IMR-90 (cell line): ENCODE results near the gene RNF213. TPM values are rescaled to one million over a fixed set of nuclear protein-coding genes. Genes with fewer than 3 reads are reported as not detected.

ENCODE experiments used
- ATAC-seq: fragments of 200-7000 bp; cut with Tn5 transposase; 2 replicates; pipeline ENCODE4 v1.9.1; 2020; ENCODE audit warnings: low read depth, mild to moderate bottlenecking, moderate library complexity
- BruUV-seq: library from RNA; stranded (reverse); fragments of 400-500 nt; replicated peaks from 2 replicates; lab custom pipeline; 2021; lab: Mats Ljungman, UMichigan
- CTCF ChIA-PET: fragments of 300-600 bp; formaldehyde crosslinking; extraction: SDS; loops from one replicate; lab custom pipeline; 2021; ENCODE audit warnings: antibody characterized with exemption; lab: Yijun Ruan, JAX
- POLR2A ChIA-PET: fragments of 300-600 bp; sonication (Branson Sonifier 250); formaldehyde crosslinking; loops from one replicate; lab custom pipeline; 2022; ENCODE audit warnings: antibody characterized with exemption; ENCODE audit not compliant: unreplicated experiment; lab: Charles Lee
- DNase-seq: peaks from one replicate; pipeline ENCODE4 v3.0.0; 2013
- H2AFZ ChIP-seq: replicated peaks from 2 replicates; pipeline ENCODE3; 2013; ENCODE audit warnings: low read length, mild to moderate bottlenecking; ENCODE audit not compliant: poor library complexity
- H2AK5ac ChIP-seq: 2 replicates; pipeline ENCODE4 v1.6.1; 2013; ENCODE audit warnings: low read depth, low read length, inconsistent platforms
- H2AK9ac ChIP-seq: replicated peaks from 2 replicates; pipeline ENCODE3; 2013; ENCODE audit warnings: mild to moderate bottlenecking, low read depth, low read length, moderate library complexity; ENCODE audit not compliant: poor library complexity
- H2BK120ac ChIP-seq: 2 replicates; pipeline ENCODE4 v1.6.1; 2013; ENCODE audit warnings: low read depth, low read length, inconsistent platforms
- H2BK15ac ChIP-seq: 3 replicates; pipeline ENCODE4 v1.6.1; 2013; ENCODE audit warnings: low read depth, low read length, inconsistent platforms
- H2BK20ac ChIP-seq: 2 replicates; pipeline ENCODE4 v1.6.1; 2013; ENCODE audit warnings: low read depth, mild to moderate bottlenecking, inconsistent platforms, low read length, moderate library complexity
- H2BK5ac ChIP-seq: 2 replicates; pipeline ENCODE4 v1.6.1; 2013; ENCODE audit warnings: mild to moderate bottlenecking, low read depth, low read length, inconsistent platforms; ENCODE audit not compliant: poor library complexity, severe bottlenecking
- H3K14ac ChIP-seq: replicated peaks from 2 replicates; pipeline ENCODE4 v1.6.1; 2013; ENCODE audit warnings: low read depth, low read length, inconsistent platforms
- H3K18ac ChIP-seq: 2 replicates; pipeline ENCODE4 v1.6.1; 2013; ENCODE audit warnings: low read depth, low read length, control low read depth
- H3K23ac ChIP-seq: 2 replicates; pipeline ENCODE4 v1.6.1; 2013; ENCODE audit warnings: low read depth, low read length, inconsistent platforms
- H3K27ac ChIP-seq: 2 replicates; pipeline ENCODE4 v1.5.1; 2013; ENCODE audit warnings: mild to moderate bottlenecking, control low read depth, low read length; ENCODE audit not compliant: insufficient read depth
- H3K27me3 ChIP-seq: 2 replicates; pipeline ENCODE4 v1.6.1; 2013; ENCODE audit warnings: low read length; ENCODE audit not compliant: control insufficient read depth, insufficient read depth
- H3K36me3 ChIP-seq: 2 replicates; pipeline ENCODE4 v1.6.1; 2013; ENCODE audit warnings: low read length, mixed read lengths; ENCODE audit not compliant: control insufficient read depth, insufficient read depth
- H3K4ac ChIP-seq: 2 replicates; pipeline ENCODE4 v1.6.1; 2013; ENCODE audit warnings: low read depth, low read length, inconsistent platforms
- H3K4me1 ChIP-seq: 2 replicates; pipeline ENCODE4 v1.6.1; 2013; ENCODE audit warnings: low read length, mixed read lengths; ENCODE audit not compliant: control insufficient read depth, insufficient read depth
- H3K4me2 ChIP-seq: 2 replicates; pipeline ENCODE4 v1.6.1; 2013; ENCODE audit warnings: low read depth, mild to moderate bottlenecking, control low read depth, low read length, moderate library complexity
- H3K4me3 ChIP-seq: 2 replicates; pipeline ENCODE4 v1.5.1; 2013; ENCODE audit warnings: low read depth, mild to moderate bottlenecking, control low read depth, low read length, moderate library complexity; ENCODE audit not compliant: insufficient read depth
- H3K56ac ChIP-seq: 2 replicates; pipeline ENCODE4 v1.6.1; 2013; ENCODE audit warnings: low read length, inconsistent platforms; ENCODE audit not compliant: insufficient read depth; ENCODE audit errors: extremely low read depth
- H3K79me1 ChIP-seq, 2 experiments: 2 replicates each; pipeline ENCODE4 v1.6.1; 2013; ENCODE audit warnings: low read length in 2 of 2, inconsistent platforms in 1 of 2, low read depth in 1 of 2
- H3K9ac ChIP-seq: 2 replicates; pipeline ENCODE4 v1.6.1; 2013; ENCODE audit warnings: low read depth, low read length, control low read depth
- H3K9me1 ChIP-seq: 2 replicates; pipeline ENCODE4 v1.6.1; 2013; ENCODE audit warnings: low read length, inconsistent platforms; ENCODE audit not compliant: insufficient read depth
- H3K9me3 ChIP-seq: 2 replicates; pipeline ENCODE4 v1.6.1; 2013; ENCODE audit warnings: low read length; ENCODE audit not compliant: control insufficient read depth, insufficient read depth
- H4K20me1 ChIP-seq: 2 replicates; pipeline ENCODE4 v1.6.1; 2013; ENCODE audit warnings: low read length, inconsistent platforms; ENCODE audit not compliant: insufficient read depth
- H4K5ac ChIP-seq: 2 replicates; pipeline ENCODE4 v1.6.1; 2013; ENCODE audit warnings: mild to moderate bottlenecking, low read depth, low read length, control low read depth
- H4K8ac ChIP-seq, 2 experiments: 2 replicates each; pipeline ENCODE4 v1.6.1; 2013; ENCODE audit warnings: low read depth in 2 of 2, low read length in 2 of 2, control low read depth in 1 of 2, inconsistent platforms in 1 of 2
- H4K91ac ChIP-seq: 2 replicates; pipeline ENCODE4 v1.6.1; 2013; ENCODE audit warnings: low read depth, low read length, inconsistent platforms; ENCODE audit not compliant: insufficient read depth
- CEBPB ChIP-seq: IDR thresholded peaks from 2 replicates; pipeline ENCODE4 v1.6.1; 2012; ENCODE audit warnings: low read depth, low read length, improper control_type of control experiment
- CTCF ChIP-seq: conservative IDR thresholded peaks from 2 replicates; pipeline ENCODE4 v1.5.1; 2012; ENCODE audit warnings: mild to moderate bottlenecking, low read depth, low read length, improper control_type of control experiment
- FOS ChIP-seq: fragments of 150-350 bp; IDR thresholded peaks from 2 replicates; pipeline ENCODE4 v1.6.1; 2016; ENCODE audit warnings: low read depth, low read length
- MAZ ChIP-seq: IDR thresholded peaks from 2 replicates; pipeline ENCODE4 v1.6.1; 2012; ENCODE audit warnings: low read depth, mild to moderate bottlenecking, low read length, improper control_type of control experiment, moderate library complexity, borderline replicate concordance
- RAD21 ChIP-seq: IDR thresholded peaks from 2 replicates; pipeline ENCODE4 v1.6.1; 2012; ENCODE audit warnings: low read length, improper control_type of control experiment
- SMC3 ChIP-seq: fragments of 150-350 bp; IDR thresholded peaks from 2 replicates; pipeline ENCODE4 v1.6.1; 2016; ENCODE audit warnings: low read depth, mild to moderate bottlenecking, antibody characterized with exemption, low read length, moderate library complexity
- USF2 ChIP-seq: fragments of 150-350 bp; IDR thresholded peaks from 2 replicates; pipeline ENCODE4 v1.6.1; 2017; ENCODE audit warnings: mild to moderate bottlenecking, antibody characterized with exemption, low read length, low read depth
- WGBS, 2 experiments: methylation state at CpG; one replicate each; pipeline versions ENCODE4 v1.1.5 to v1.1.7; 2013; ENCODE audit warnings: missing lambda C conversion rate in 2 of 2; ENCODE audit not compliant: insufficient read length in 1 of 2; ENCODE audit errors: extremely low coverage in 2 of 2; 5-methylcytosine and 5-hydroxymethylcytosine counted together
- dilution Hi-C: fragments of 300-500 bp; cut with HindIII; formaldehyde crosslinking; loops from one replicate; pipeline ENCODE4 v1.14.3; 2018; ENCODE audit warnings: low sequenced_read_pairs; ENCODE audit not compliant: unreplicated experiment
- in situ Hi-C: fragments of 300-500 bp; cut with MboI; formaldehyde crosslinking; loops from 3 replicates; pipeline ENCODE4 v1.14.3; 2019; ENCODE audit warnings: low sequenced_read_pairs, inconsistent platforms, mixed read lengths
- intact Hi-C: fragments of 100-400 bp; cut with micrococcal nuclease; formaldehyde crosslinking; loops from 2 replicates; pipeline ENCODE4 v1.10.0; 2022
- polyA plus RNA-seq, 3 experiments: library from polyadenylated mRNA; depleted of rRNA; stranded (reverse); fragments of >200 nt; gene quantifications; 2 replicates each; pipeline ENCODE4 v1.2.3, GENCODE V29; 2012; ENCODE audit warnings: low replicate concordance in 1 of 3
- total RNA-seq: library from RNA; depleted of rRNA; stranded (reverse); fragments of >200 nt; gene quantifications from 2 replicates; pipeline ENCODE4 v1.2.3, GENCODE V29; 2012

The RNF213 gene
- total and polyA plus RNA-seq, 2 of the 4 experiments (the other 2 are of a cell fraction): 23.4 to 36.0 TPM

GRCh38 chr17:80251966-80252365 is 8.7 kb upstream of the RNF213 start:
- ATAC-seq (no peak), DNase-seq (no peak)
- H2BK120ac ChIP-seq: no peak overlapping the region
- H3K9me1 ChIP-seq: peaks cover 6% of the 10 kb centered on the region; the same call in 1 of the 2 replicates
- no peak overlapping the region for H3K18ac ChIP-seq
- TF ChIP-seq SMC3 (no peak), FOS (no peak), MAZ (no peak), USF2 (no peak), CTCF (no peak), RAD21 (no peak), CEBPB (no peak)
- intact Hi-C loops (loop anchor here (10.0 kb wide), 1 partner anchor 167 kb away; no protein-coding TSS in a partner anchor), dilution Hi-C loops (no loop called here), in situ Hi-C loops (no loop called here)
- no peak overlapping the region for H3K27ac ChIP-seq
- WGBS, 2 experiments: 91% methylated on average over 4 of the region's 11 CpGs; no CpG with 5 or more reads in 1 of the 2 experiments
- H3K4ac ChIP-seq: no peak overlapping the region; the same call in 1 of the 2 replicates
- no peak overlapping the region for H3K9ac ChIP-seq
- H3K23ac ChIP-seq: no peak overlapping the region
- peak overlapping the region; percentile 12; the same call in 1 of the 2 replicates for H4K91ac ChIP-seq
- no peaks in the 10 kb centered on the region for H3K79me1 ChIP-seq
- no peak overlapping the region for H3K4me3 ChIP-seq
- peak overlapping the region; percentile 54; the same call in 1 of the 2 replicates for H2AK5ac ChIP-seq
- ChIA-PET CTCF (no interaction called here), POLR2A (no interaction called here)
- H3K9me3 ChIP-seq: no peaks in the 10 kb centered on the region
- peak overlapping the region; percentile 42 for H2AK9ac ChIP-seq
- H3K27me3 ChIP-seq: no peaks in the 10 kb centered on the region
- no peak overlapping the region for H3K56ac ChIP-seq
- no peak overlapping the region for H4K5ac ChIP-seq
- H2BK15ac ChIP-seq: 0 out of 3 replicates have a peak overlapping the region, but pooled peaks have one; percentile 27
- no peak overlapping the region for H3K4me2 ChIP-seq
- BruUV-seq: no TSS peak
- no peak overlapping the region for H2BK5ac ChIP-seq
- H2AFZ ChIP-seq: peak overlapping the region; percentile 21
- H3K14ac ChIP-seq: no peak overlapping the region
- H3K4me1 ChIP-seq: peaks cover 8% of the 10 kb centered on the region
- H3K36me3 ChIP-seq: peaks cover 29% of the 10 kb centered on the region
- no peaks in the 10 kb centered on the region for H4K20me1 ChIP-seq
- H2BK20ac ChIP-seq: 0 out of 2 replicates have a peak overlapping the region, but pooled peaks have one; percentile 46
- no peak overlapping the region for H4K8ac ChIP-seq
